Cardiac muscle cell (in vitro differentiated cells and primary cell): ENCODE results near the gene UTS2R. TPM values are rescaled to one million over a fixed set of nuclear protein-coding genes. Genes with fewer than 3 reads are reported as not detected.
A peak's percentile ranks its signal among the peaks of the same experiment; 100 is the strongest.

ENCODE experiments used
- DNase-seq, 2 donors: peaks; one replicate each; pipeline versions ENCODE4 v3.0.0 to v3.0.0-alpha.2; 2010 to 2017; ENCODE audit warnings: low read depth in 1 of 2, low spot score in 1 of 2
- H3K27ac ChIP-seq: fragments of 200-600 bp; sonication (generic); 2 replicates; pipeline ENCODE4 v1.5.1; 2016
- H3K27me3 ChIP-seq: fragments of 200-600 bp; sonication (generic); 2 replicates; pipeline ENCODE4 v1.6.0; 2016; ENCODE audit warnings: control low read depth
- H3K36me3 ChIP-seq: fragments of 200-600 bp; sonication (generic); 2 replicates; pipeline ENCODE4 v1.5.1; 2016; ENCODE audit warnings: control low read depth
- H3K4me1 ChIP-seq: fragments of 200-600 bp; sonication (generic); 2 replicates; pipeline ENCODE4 v1.8.1; 2017; ENCODE audit warnings: low read depth, mild to moderate bottlenecking, mixed run types
- H3K4me3 ChIP-seq: fragments of 200-600 bp; sonication (generic); 2 replicates; pipeline ENCODE4 v1.5.1; 2016; ENCODE audit warnings: mild to moderate bottlenecking
- H3K9me3 ChIP-seq: fragments of 200-600 bp; sonication (generic); 2 replicates; pipeline ENCODE4 v1.5.1; 2017; ENCODE audit warnings: low read depth, mild to moderate bottlenecking, control low read depth
- polyA plus RNA-seq: library from polyadenylated mRNA; unstranded; fragments of >200 nt; fragmentation: Nextera tagmentation; extraction: Ambion mirVana; gene quantifications from 2 replicates; pipeline ENCODE4 v1.2.1, GENCODE V29; 2016
- total RNA-seq: library from RNA; depleted of rRNA; stranded (reverse); fragments of >200 nt; gene quantifications from 2 replicates; pipeline ENCODE4 v1.2.3, GENCODE V29; 2016
- TF ChIP-seq, protein P1 (sequence below): IDR thresholded peaks from 2 replicates; pipeline ENCODE4 v1.5.1; 2012; ENCODE audit warnings: low read depth, mild to moderate bottlenecking, low read length

UTS2R gene
- total and polyA plus RNA-seq, 2 experiments from 2014 or later = 4.1 to 10.8 TPM

DNA sequence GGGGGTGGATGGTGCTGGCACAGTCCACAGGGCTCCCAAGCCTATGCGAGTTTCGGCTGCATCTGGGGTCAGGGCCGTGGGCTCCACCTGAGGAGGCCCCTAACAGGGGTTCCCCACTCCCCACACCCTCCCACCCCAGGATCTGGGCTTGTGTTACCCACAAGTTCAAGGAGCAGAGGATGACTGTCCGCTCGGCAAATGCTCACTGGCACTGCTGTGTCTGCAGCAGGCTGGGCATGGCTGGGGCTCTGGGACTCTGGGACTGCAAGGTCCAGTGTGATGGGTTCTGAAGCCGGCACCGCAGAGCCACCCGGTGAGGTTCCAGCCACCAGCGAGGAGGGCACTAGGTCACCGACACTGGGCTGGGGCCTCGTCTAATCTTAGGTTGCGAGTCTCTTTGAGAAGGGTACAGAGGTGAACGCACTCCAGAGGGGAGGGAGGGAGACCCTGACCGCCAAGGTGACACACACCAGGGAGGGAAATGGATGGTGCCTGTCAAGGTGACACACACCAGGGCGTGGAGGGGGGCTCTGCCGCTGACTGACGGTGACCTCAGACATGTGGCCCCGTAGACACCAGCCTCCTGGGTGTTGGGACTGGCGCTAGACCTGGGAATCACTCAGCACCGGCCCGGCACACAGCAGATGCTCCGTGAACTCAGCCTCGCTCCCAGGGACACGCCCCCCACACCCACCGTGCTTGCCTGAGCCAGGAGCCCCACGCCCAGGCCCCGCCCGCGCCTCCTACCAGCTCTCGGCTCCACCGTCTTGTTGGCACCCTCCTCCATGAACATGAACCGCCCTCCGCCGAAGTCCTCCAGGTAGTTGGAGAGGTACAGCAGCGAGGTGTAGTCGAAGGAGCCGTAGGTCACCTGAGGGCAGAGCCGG is 26.1 kb downstream of the UTS2R start:
- Histone ChIP-seq H3K36me3 (no peaks in the 10 kb centered on the region), H3K4me3 (no peak overlapping the region), H3K4me1 (peaks cover 5% of the 10 kb centered on the region), H3K27me3 (no peaks in the 10 kb centered on the region), H3K9me3 (no peaks in the 10 kb centered on the region), H3K27ac (no peak overlapping the region)
- TF ChIP-seq, protein P1, sequence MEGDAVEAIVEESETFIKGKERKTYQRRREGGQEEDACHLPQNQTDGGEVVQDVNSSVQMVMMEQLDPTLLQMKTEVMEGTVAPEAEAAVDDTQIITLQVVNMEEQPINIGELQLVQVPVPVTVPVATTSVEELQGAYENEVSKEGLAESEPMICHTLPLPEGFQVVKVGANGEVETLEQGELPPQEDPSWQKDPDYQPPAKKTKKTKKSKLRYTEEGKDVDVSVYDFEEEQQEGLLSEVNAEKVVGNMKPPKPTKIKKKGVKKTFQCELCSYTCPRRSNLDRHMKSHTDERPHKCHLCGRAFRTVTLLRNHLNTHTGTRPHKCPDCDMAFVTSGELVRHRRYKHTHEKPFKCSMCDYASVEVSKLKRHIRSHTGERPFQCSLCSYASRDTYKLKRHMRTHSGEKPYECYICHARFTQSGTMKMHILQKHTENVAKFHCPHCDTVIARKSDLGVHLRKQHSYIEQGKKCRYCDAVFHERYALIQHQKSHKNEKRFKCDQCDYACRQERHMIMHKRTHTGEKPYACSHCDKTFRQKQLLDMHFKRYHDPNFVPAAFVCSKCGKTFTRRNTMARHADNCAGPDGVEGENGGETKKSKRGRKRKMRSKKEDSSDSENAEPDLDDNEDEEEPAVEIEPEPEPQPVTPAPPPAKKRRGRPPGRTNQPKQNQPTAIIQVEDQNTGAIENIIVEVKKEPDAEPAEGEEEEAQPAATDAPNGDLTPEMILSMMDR = no peak
- DNase-seq = peak in 1 of 2 donors; percentile 44

DNA sequence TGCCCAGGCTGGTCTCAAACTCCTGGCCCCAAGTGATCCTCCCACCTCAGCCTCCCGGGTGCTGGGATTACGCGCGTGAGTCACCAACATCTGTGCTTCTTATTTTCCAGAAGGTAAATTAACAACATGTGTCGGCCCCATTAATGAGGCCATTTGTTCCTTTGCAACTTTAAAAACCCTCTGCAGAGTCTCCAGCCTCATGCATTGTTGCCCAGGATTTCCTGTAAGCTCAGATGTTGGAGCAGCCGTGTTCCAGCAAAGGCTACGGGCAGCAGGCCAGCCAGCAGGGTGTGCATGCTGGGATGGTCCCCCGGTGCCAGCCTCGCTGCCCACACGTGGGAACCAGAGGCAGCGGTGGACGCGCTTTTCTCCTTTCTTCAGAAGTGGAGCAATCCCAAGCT is 27.5 kb downstream of the UTS2R start:
- H3K27me3 ChIP-seq = no peaks in the 10 kb centered on the region
- no peak overlapping the region for H3K27ac ChIP-seq
- no peaks in the 10 kb centered on the region for H3K36me3 ChIP-seq
- H3K4me1 ChIP-seq = peaks cover 5% of the 10 kb centered on the region
- TF ChIP-seq, protein P1 = no peak
- H3K9me3 ChIP-seq = no peaks in the 10 kb centered on the region
- DNase-seq = peak in 1 of 2 donors; percentile 55
- H3K4me3 ChIP-seq = no peak overlapping the region

DNA sequence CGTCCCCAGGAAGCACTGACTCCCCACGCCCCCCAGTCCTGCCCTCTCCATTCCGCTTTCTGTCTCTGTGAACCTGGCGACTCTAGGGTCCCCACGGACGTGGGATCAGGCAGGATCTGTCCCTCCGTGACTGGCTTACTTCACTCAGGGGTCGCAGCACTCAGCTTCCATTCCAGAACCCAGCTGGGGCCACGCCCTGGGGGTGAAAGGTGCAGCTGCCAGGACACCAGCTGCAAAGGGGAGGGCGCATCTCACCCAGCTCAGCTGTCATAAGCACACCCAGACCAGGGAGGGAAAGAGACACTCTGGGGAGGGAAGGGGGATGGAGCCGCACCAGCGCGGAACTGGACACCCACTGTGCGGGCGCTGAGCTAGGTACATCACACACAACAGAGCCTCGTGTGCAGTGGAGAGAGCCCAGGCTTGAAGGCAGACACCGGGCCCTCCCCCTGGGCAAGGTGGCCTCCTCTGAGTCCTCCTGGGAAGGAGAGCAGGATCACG is 28.1 kb downstream of the UTS2R start:
- Histone ChIP-seq H3K36me3 (no peaks in the 10 kb centered on the region), H3K27me3 (no peaks in the 10 kb centered on the region), H3K9me3 (no peaks in the 10 kb centered on the region), H3K4me3 (no peak overlapping the region), H3K27ac (no peak overlapping the region), H3K4me1 (peaks cover 5% of the 10 kb centered on the region)
- TF ChIP-seq, protein P1 = no peak
- DNase-seq = no peak

DNA sequence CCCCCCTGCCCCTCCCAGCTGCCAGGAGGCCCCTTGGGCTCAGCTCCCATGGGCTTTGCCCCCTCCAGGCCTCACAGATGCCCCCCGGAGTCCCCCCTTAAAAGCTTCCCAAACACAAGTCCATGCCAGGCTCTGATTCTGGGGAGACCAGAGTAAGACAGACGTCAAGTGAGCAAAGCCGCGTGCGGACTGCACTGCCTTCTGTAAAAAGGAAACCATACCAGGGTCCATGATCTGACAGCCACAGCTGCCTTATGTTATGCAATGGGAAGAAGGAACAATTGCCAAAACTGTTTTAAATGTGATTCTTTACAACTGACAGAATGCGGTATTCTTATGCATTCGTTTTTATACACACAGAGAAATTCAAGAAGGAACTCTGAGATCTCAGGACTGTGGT is 28.6 kb downstream of the UTS2R start:
- Histone ChIP-seq H3K4me3 (no peak overlapping the region), H3K27me3 (no peaks in the 10 kb centered on the region), H3K36me3 (no peaks in the 10 kb centered on the region), H3K9me3 (no peaks in the 10 kb centered on the region), H3K4me1 (peaks cover 5% of the 10 kb centered on the region), H3K27ac (no peak overlapping the region)
- TF ChIP-seq, protein P1 = no peak
- DNase-seq = peak in 1 of 2 donors; percentile 49

DNA sequence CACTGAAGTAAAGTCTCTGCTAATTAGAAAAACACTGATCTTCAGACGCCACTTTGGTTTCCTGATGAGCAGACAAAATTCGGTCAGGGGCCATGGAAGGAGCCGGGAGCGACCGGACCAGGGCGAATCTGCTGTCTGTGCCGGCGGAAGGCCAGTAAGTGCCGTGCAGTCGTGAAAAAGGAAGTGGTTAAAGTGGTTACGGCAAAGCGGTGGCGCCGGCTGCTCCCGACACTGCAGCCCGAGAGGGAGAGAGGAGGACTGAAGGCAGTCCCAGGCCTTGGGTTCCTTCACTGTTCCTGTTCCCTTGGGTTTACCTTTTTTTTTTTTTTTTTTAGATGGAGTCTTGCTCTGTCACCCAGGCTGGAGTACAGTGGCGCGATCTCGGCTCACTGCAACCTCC is 29.3 kb downstream of the UTS2R start:
- Histone ChIP-seq H3K36me3 (no peaks in the 10 kb centered on the region), H3K4me3 (no peak overlapping the region), H3K27me3 (no peaks in the 10 kb centered on the region), H3K4me1 (peaks cover 5% of the 10 kb centered on the region), H3K9me3 (no peaks in the 10 kb centered on the region), H3K27ac (no peak overlapping the region)
- TF ChIP-seq, protein P1 = no peak
- no peak for DNase-seq
